HL-60 (cell line): ENCODE measurements around the gene GSTO2.

Source experiments
- CTCF ChIP-seq: IDR thresholded peaks from one replicate; pipeline ENCODE4 v1.5.1; 2011; ENCODE audit warnings: low read length, control low read depth, inconsistent platforms; ENCODE audit not compliant: insufficient read depth
- GABPA ChIP-seq: IDR thresholded peaks from 2 replicates; pipeline ENCODE4 v1.6.1; 2012; ENCODE audit warnings: low read depth
- POLR2AphosphoS5 ChIP-seq: IDR thresholded peaks from 2 replicates; pipeline ENCODE4 v1.6.1; 2012; ENCODE audit warnings: low read depth
- REST ChIP-seq: IDR thresholded peaks from 2 replicates; pipeline ENCODE4 v1.6.1; 2012; ENCODE audit warnings: low read depth; ENCODE audit not compliant: insufficient replicate concordance
- SPI1 ChIP-seq: IDR thresholded peaks from 2 replicates; pipeline ENCODE4 v1.6.1; 2012; ENCODE audit warnings: low read depth, mild to moderate bottlenecking, borderline replicate concordance

GRCh38 chr10:104351919-104352318 is 82.9 kb downstream of the GSTO2 start:
- TF ChIP-seq POLR2AphosphoS5, result no peak
- no peak for TF ChIP-seq CTCF
- TF ChIP-seq GABPA, result no peak
- TF ChIP-seq REST, result no peak
- no peak for TF ChIP-seq SPI1
